ENCODE measurements around the gene TRAPPC12.

DNA sequence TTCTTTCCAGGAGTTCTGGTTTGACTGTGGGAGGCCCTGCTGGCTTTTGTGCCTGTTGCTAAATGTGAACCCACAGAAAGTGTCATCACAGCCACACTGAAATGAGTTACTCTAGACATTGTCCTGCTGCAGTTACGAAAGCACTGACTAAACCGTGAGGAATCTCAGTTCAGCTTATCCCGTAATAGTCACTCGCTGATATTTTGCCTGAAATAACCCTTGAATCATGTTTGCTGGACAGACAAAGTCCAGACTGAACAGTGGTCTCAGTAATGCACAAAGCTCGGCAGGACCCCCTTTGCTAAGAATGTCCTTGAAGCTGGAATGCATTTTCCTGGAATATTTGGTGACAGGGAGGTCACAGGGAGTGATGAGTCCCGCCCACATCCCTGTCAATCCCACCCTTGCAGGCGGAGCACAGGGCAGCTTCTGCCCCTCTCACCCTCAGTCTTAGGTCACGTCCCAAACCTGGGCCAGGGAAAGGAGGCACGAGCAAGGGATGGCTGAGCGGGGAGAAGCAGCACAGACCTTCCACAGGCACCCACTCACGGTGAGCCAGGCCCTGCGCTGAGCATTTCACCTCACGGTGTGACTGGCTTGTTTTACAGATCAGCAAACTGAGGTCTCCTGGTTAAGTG lies 86.5 kb downstream of the TRAPPC12 start:
- TF ChIP-seq, protein P1, sequence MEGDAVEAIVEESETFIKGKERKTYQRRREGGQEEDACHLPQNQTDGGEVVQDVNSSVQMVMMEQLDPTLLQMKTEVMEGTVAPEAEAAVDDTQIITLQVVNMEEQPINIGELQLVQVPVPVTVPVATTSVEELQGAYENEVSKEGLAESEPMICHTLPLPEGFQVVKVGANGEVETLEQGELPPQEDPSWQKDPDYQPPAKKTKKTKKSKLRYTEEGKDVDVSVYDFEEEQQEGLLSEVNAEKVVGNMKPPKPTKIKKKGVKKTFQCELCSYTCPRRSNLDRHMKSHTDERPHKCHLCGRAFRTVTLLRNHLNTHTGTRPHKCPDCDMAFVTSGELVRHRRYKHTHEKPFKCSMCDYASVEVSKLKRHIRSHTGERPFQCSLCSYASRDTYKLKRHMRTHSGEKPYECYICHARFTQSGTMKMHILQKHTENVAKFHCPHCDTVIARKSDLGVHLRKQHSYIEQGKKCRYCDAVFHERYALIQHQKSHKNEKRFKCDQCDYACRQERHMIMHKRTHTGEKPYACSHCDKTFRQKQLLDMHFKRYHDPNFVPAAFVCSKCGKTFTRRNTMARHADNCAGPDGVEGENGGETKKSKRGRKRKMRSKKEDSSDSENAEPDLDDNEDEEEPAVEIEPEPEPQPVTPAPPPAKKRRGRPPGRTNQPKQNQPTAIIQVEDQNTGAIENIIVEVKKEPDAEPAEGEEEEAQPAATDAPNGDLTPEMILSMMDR (conservative IDR thresholded peaks at IDR 0.05; ENCODE audit: low read depth, low read length): no peak
- no peak for TF ChIP-seq EZH2 (IDR thresholded peaks at IDR 0.05; ENCODE audit: low read length, unreplicated experiment)

All from PC-3 (cell line).